Activated CD8-positive, alpha-beta T cell treated with anti-CD3 and anti-CD28 coated beads for 36 hours (primary cell): Measurements from ENCODE around the gene VDAC1. TPM values are rescaled to one million over a fixed set of nuclear protein-coding genes. Genes with fewer than 3 reads are reported as not detected.
A peak's percentile ranks its signal among the peaks of the same experiment; 100 is the strongest.

Experiments used
- ATAC-seq: fragments of 200-7000 bp; cut with Tn5 transposase; one replicate; pipeline ENCODE4 v1.10.0; 2021; ENCODE audit warnings: mild to moderate bottlenecking, moderate library complexity
- CTCF ChIA-PET: fragments of 350-600 bp; sonication (Branson Sonifier 250); formaldehyde crosslinking; loops from one replicate; lab custom pipeline; 2021; ENCODE audit warnings: antibody characterized with exemption; lab: Charles Lee
- POLR2A ChIA-PET: fragments of 350-600 bp; sonication (Branson Sonifier 250); formaldehyde crosslinking; loops from one replicate; lab custom pipeline; 2021; ENCODE audit warnings: antibody characterized with exemption; lab: Charles Lee
- DNase-seq: peaks from one replicate; pipeline ENCODE4 v3.0.0-alpha.2; 2020
- H3K27ac Mint-ChIP-seq: one replicate; pipeline ENCODE4 v1.8.0; 2021; ENCODE audit warnings: mild to moderate bottlenecking, mixed read lengths
- H3K27me3 Mint-ChIP-seq: one replicate; pipeline ENCODE4 v1.8.0; 2021; ENCODE audit warnings: mixed read lengths
- H3K36me3 Mint-ChIP-seq: one replicate; pipeline ENCODE4 v1.8.0; 2021; ENCODE audit warnings: low read depth, mixed read lengths
- H3K4me1 Mint-ChIP-seq: one replicate; pipeline ENCODE4 v1.8.0; 2021; ENCODE audit warnings: low read depth, mixed read lengths
- H3K4me3 Mint-ChIP-seq: one replicate; pipeline ENCODE4 v1.8.0; 2021; ENCODE audit warnings: mild to moderate bottlenecking, moderate library complexity, mixed read lengths
- H3K9me3 Mint-ChIP-seq: one replicate; pipeline ENCODE4 v1.8.0; 2021; ENCODE audit warnings: mixed read lengths
- CTCF ChIP-seq: fragments of 200-600 bp; IDR thresholded peaks from one replicate; pipeline ENCODE4 v1.8.0; 2022; ENCODE audit warnings: antibody characterized with exemption, mild to moderate bottlenecking
- intact Hi-C: fragments of 100-400 bp; cut with micrococcal nuclease; formaldehyde crosslinking; loops from one replicate; pipeline ENCODE4 v1.10.0; 2022
- total RNA-seq, 2 experiments: library from RNA; stranded (reverse); gene quantifications; one replicate each; pipeline ENCODE4 v1.2.3, GENCODE V29; 2021

Gene VDAC1
- total RNA-seq, 2 experiments from 2014 or later: 481 to 484 TPM

- no peak overlapping the region for H3K27ac Mint-ChIP-seq
- CTCF ChIA-PET: no interaction called here
Observed at GRCh38 chr5:133966090-133966489, 38.7 kb downstream of the VDAC1 start.

GRCh38 chr5:133963493-133964128 lies 41.2 kb downstream of the VDAC1 start:
- CTCF ChIA-PET: interaction anchor here (0.6 to 1.9 kb wide), 3 partner anchors 9 to 540 kb away, joined by 3 to 6 read pairs (median 5); no protein-coding TSS in a partner anchor
- TF ChIP-seq CTCF: no peak
- peak overlapping the region; percentile 92 for H3K27ac Mint-ChIP-seq
- POLR2A ChIA-PET: interaction anchor here (0.5 to 1.3 kb wide), 2 partner anchors 41 to 179 kb away, joined by 3 to 4 read pairs; partner anchors contain the start of gene VDAC1
- no peaks in the 10 kb centered on the region for H3K27me3 Mint-ChIP-seq
- peaks cover 53% of the 10 kb centered on the region for H3K36me3 Mint-ChIP-seq
- no peak for ATAC-seq
- DNase-seq: no peak
- peak overlapping the region; percentile 28 for H3K4me3 Mint-ChIP-seq
- intact Hi-C loops: no loop called here
- H3K9me3 Mint-ChIP-seq: peaks cover 6% of the 10 kb centered on the region
- peaks cover 64% of the 10 kb centered on the region for H3K4me1 Mint-ChIP-seq

More at GRCh38 chr5:133966090-133966489, 38.7 kb downstream of the VDAC1 start:
- ATAC-seq (no peak), DNase-seq (no peak)
- POLR2A ChIA-PET: interaction anchor here (1.6 kb wide), 1 partner anchor 38 kb away, joined by 7 read pairs; the partner anchor contains the start of gene VDAC1
- H3K4me1 Mint-ChIP-seq: peaks cover 65% of the 10 kb centered on the region
- TF ChIP-seq CTCF: no peak
- no peak overlapping the region for H3K4me3 Mint-ChIP-seq
- peaks cover 48% of the 10 kb centered on the region for H3K36me3 Mint-ChIP-seq
- intact Hi-C loops: no loop called here
- H3K27me3 Mint-ChIP-seq: no peaks in the 10 kb centered on the region
- peaks cover 6% of the 10 kb centered on the region for H3K9me3 Mint-ChIP-seq

GRCh38 chr5:133962801-133963476 lies 41.8 kb downstream of the VDAC1 start:
- ATAC-seq: peak; percentile 52
- no peak for DNase-seq
- H3K4me3 Mint-ChIP-seq: peak overlapping the region; percentile 28
- POLR2A ChIA-PET: interaction anchor here (0.5 to 1.3 kb wide), 5 partner anchors 12 to 702 kb away, joined by 3 to 6 read pairs (median 3); partner anchors contain the start of genes SKP1 and VDAC1
- no peaks in the 10 kb centered on the region for H3K27me3 Mint-ChIP-seq
- H3K4me1 Mint-ChIP-seq: peaks cover 64% of the 10 kb centered on the region
- peak overlapping the region; percentile 92 for H3K27ac Mint-ChIP-seq
- intact Hi-C loops: no loop called here
- peaks cover 6% of the 10 kb centered on the region for H3K9me3 Mint-ChIP-seq
- H3K36me3 Mint-ChIP-seq: peaks cover 49% of the 10 kb centered on the region
- no peak for TF ChIP-seq CTCF
- CTCF ChIA-PET: interaction anchor here (0.6 to 1.9 kb wide), 5 partner anchors 8 to 539 kb away, joined by 3 to 8 read pairs (median 5); no protein-coding TSS in a partner anchor

GRCh38 chr5:133962131-133962530 lies 42.6 kb downstream of the VDAC1 start:
- Mint-ChIP-seq H3K36me3 (peaks cover 56% of the 10 kb centered on the region), H3K27me3 (no peaks in the 10 kb centered on the region), H3K4me1 (peaks cover 65% of the 10 kb centered on the region), H3K4me3 (no peak overlapping the region), H3K9me3 (peaks cover 6% of the 10 kb centered on the region), H3K27ac (peak overlapping the region; percentile 92)
- TF ChIP-seq CTCF: no peak
- CTCF ChIA-PET: interaction anchor here (1.3 to 1.9 kb wide), 3 partner anchors 17 to 538 kb away, joined by 5 to 8 read pairs (median 6); no protein-coding TSS in a partner anchor
- ATAC-seq (no peak), DNase-seq (no peak)
- POLR2A ChIA-PET: interaction anchor here (1.2 to 1.3 kb wide), 3 partner anchors 11 to 215 kb away, joined by 3 to 6 read pairs (median 4); partner anchors contain the start of genes SKP1 and VDAC1
- intact Hi-C loops: no loop called here
